A549 (cell line): ENCODE measurements around the gene EMILIN1. TPM values are rescaled to one million over a fixed set of nuclear protein-coding genes. Genes with fewer than 3 reads are reported as not detected.
A peak's percentile ranks its signal among the peaks of the same experiment; 100 is the strongest.
"Not testable (repeated sequence)": the region's sequence is repeated elsewhere in the genome, so short reads cannot be mapped to it uniquely, and the experiment has no call there.

ENCODE experiments used
- ATAC-seq, 2 experiments: fragments of 200-7000 bp in 1 of 2; fragments of >200 bp in 1 of 2; cut with Nextera tagmentation in 1 of 2; cut with Tn5 transposase in 1 of 2; 3 replicates each; pipeline versions ENCODE4 v1.8.0 to v1.9.1; 2018 to 2020; ENCODE audit warnings: mild to moderate bottlenecking in 1 of 2, moderate library complexity in 1 of 2
- CTCF ChIA-PET: fragments of 300-600 bp; sonication (Branson Sonifier 250); formaldehyde crosslinking; extraction: SDS; loops from one replicate; lab custom pipeline; 2021; ENCODE audit warnings: antibody characterized with exemption, inconsistent platforms; lab: Yijun Ruan, JAX
- POLR2A ChIA-PET: fragments of 350-600 bp; formaldehyde crosslinking; extraction: SDS; loops from one replicate; lab custom pipeline; 2021; ENCODE audit warnings: antibody characterized with exemption, inconsistent platforms; lab: Yijun Ruan, JAX
- DNase-seq, 2 experiments: peaks; one replicate each; pipeline versions ENCODE4 v3.0.0 to v3.0.0-alpha.2; 2011 to 2016; ENCODE audit warnings: low read depth in 1 of 2, low spot score in 1 of 2
- FAIRE-seq: peaks from 2 replicates; lab custom pipeline; 2011; peaks lifted over from hg19 to GRCh38; lab: Jason Lieb, UNC
- H3K27ac ChIP-seq, 2 experiments: fragments of >200 bp; sonication (Bioruptor Twin); formaldehyde crosslinking; 3 replicates each; pipeline ENCODE4 v1.5.1; 2016 to 2017
- H3K4me1 ChIP-seq: fragments of >200 bp; sonication (Bioruptor Twin); formaldehyde crosslinking; 3 replicates; pipeline ENCODE4 v1.6.1; 2016
- H3K4me2 ChIP-seq: fragments of >200 bp; sonication (Bioruptor Twin); formaldehyde crosslinking; 3 replicates; pipeline ENCODE4 v1.6.1; 2016
- H3K4me3 ChIP-seq: fragments of >200 bp; sonication (Bioruptor Twin); formaldehyde crosslinking; 3 replicates; pipeline ENCODE4 v1.5.1; 2016
- H3K9me3 ChIP-seq: fragments of >200 bp; sonication (Bioruptor Twin); formaldehyde crosslinking; 3 replicates; pipeline ENCODE4 v1.6.1; 2016
- CEBPB ChIP-seq, 2 experiments: fragments of >200 bp in 1 of 2; sonication (Bioruptor Twin) in 1 of 2; formaldehyde crosslinking in 1 of 2; IDR thresholded peaks; 2 replicates each; pipeline ENCODE4 v1.6.1; 2012 to 2016
- EP300 ChIP-seq, 2 experiments: fragments of >200 bp; sonication (Bioruptor Twin); formaldehyde crosslinking; IDR thresholded peaks; 2 replicates in 1 of 2; 3 replicates in 1 of 2; pipeline ENCODE4 v1.6.1; 2016 to 2017
- HOXA7 ChIP-seq: fragments of 250-450 bp; sonication (Bioruptor Pico); IDR thresholded peaks from 2 replicates; pipeline ENCODE4 v1.5.0; 2020; ENCODE audit warnings: mild to moderate bottlenecking, moderate library complexity
- KDM1A ChIP-seq: fragments of 200-600 bp; sonication (generic); IDR thresholded peaks from 2 replicates; pipeline ENCODE4 v1.6.1; 2016; ENCODE audit warnings: low read depth, mild to moderate bottlenecking
- MYC ChIP-seq: IDR thresholded peaks from 2 replicates; pipeline ENCODE4 v1.6.1; 2012; ENCODE audit warnings: mild to moderate bottlenecking, inconsistent platforms, low read length, improper control_type of control experiment, borderline replicate concordance
- PHF8 ChIP-seq: fragments of 200-600 bp; sonication (generic); IDR thresholded peaks from 2 replicates; pipeline ENCODE4 v1.6.1; 2016; ENCODE audit warnings: low read depth, mild to moderate bottlenecking, antibody characterized with exemption, moderate library complexity, borderline replicate concordance
- RCOR1 ChIP-seq: fragments of 150-350 bp; IDR thresholded peaks from 2 replicates; pipeline ENCODE4 v1.6.1; 2014; ENCODE audit warnings: antibody characterized with exemption, low read length, low read depth
- RFX5 ChIP-seq: fragments of 450-650 bp; IDR thresholded peaks from 2 replicates; pipeline ENCODE4 v1.7.1; 2014; ENCODE audit warnings: antibody characterized with exemption, mild to moderate bottlenecking, moderate library complexity
- RNF2 ChIP-seq: fragments of 200-600 bp; sonication (generic); IDR thresholded peaks from 2 replicates; pipeline ENCODE4 v1.6.1; 2016; ENCODE audit warnings: low read depth, mild to moderate bottlenecking, antibody characterized with exemption, moderate library complexity, borderline replicate concordance
- ZFP36 ChIP-seq: fragments of 450-650 bp; IDR thresholded peaks from 2 replicates; pipeline ENCODE4 v1.6.1; 2014; ENCODE audit warnings: borderline replicate concordance; ENCODE audit not compliant: partially characterized antibody
- ZSCAN20 ChIP-seq: fragments of 250-450 bp; sonication (Bioruptor Pico); IDR thresholded peaks from 2 replicates; pipeline ENCODE4 v1.8.0; 2022; ENCODE audit warnings: mild to moderate bottlenecking, moderate library complexity
- WGBS: methylation state at CpG from one replicate; pipeline ENCODE4 v1.1.6; 2017; ENCODE audit errors: missing lambda C conversion rate; 5-methylcytosine and 5-hydroxymethylcytosine counted together
- polyA plus RNA-seq, 4 experiments: library from polyadenylated mRNA; depleted of rRNA in 3 of 4; stranded (reverse); fragments of >200 nt; fragmentation: RNase III in 1 of 4; extraction: RNeasy Plus Mini Kit Qiagen cat#74134 plus additional on column Dnase treatment in 1 of 4; gene quantifications; 2 replicates in 3 of 4; 3 replicates in 1 of 4; pipeline ENCODE4 v1.2.3, GENCODE V29; 2011 to 2017
- TF ChIP-seq, protein P1 (sequence below): fragments of 150-350 bp; IDR thresholded peaks from 2 replicates; pipeline ENCODE4 v1.6.1; 2014; ENCODE audit warnings: low read depth, mild to moderate bottlenecking, low read length
- TF ChIP-seq, protein P2 (sequence below): fragments of 250-450 bp; sonication (Bioruptor Pico); IDR thresholded peaks from 2 replicates; pipeline ENCODE4 v1.5.0; 2020; ENCODE audit warnings: low read depth, mild to moderate bottlenecking, moderate library complexity
- TF ChIP-seq, protein P3 (sequence below): IDR thresholded peaks from 2 replicates; pipeline ENCODE4 v1.6.1; 2012

EMILIN1 gene
- polyA plus RNA-seq, 2 of the 4 experiments (the other 2 are of a cell fraction): 0.13 to 0.49 TPM

DNA sequence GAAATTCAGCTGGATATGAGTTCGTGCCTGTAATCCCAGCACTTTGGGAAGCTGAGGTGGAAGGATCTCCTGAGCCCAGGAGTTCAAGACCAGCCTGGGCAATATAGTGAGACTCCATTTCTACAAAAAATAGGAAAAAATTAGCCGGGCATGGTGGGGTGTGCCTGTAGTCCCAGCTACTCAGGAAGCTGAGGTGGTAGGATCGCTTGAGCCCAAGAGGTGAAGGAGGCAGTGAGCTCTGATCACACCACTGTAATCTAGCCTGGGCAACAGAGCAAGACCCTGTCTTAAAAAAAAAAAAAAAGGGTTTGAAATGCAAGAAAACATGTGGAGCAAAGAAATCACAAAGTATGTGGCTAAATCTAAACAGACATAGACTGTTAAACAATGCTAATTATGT lies 30.7 kb downstream of the EMILIN1 start:
- H3K4me2 ChIP-seq: no peak overlapping the region
- no peaks in the 10 kb centered on the region for H3K9me3 ChIP-seq
- TF ChIP-seq MYC: no peak
- no peak for TF ChIP-seq ZSCAN20 (CRISPR knock-in tag)
- TF ChIP-seq RCOR1: no peak
- TF ChIP-seq, protein P1, sequence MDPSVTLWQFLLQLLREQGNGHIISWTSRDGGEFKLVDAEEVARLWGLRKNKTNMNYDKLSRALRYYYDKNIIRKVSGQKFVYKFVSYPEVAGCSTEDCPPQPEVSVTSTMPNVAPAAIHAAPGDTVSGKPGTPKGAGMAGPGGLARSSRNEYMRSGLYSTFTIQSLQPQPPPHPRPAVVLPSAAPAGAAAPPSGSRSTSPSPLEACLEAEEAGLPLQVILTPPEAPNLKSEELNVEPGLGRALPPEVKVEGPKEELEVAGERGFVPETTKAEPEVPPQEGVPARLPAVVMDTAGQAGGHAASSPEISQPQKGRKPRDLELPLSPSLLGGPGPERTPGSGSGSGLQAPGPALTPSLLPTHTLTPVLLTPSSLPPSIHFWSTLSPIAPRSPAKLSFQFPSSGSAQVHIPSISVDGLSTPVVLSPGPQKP: no peak
- TF ChIP-seq, protein P2, sequence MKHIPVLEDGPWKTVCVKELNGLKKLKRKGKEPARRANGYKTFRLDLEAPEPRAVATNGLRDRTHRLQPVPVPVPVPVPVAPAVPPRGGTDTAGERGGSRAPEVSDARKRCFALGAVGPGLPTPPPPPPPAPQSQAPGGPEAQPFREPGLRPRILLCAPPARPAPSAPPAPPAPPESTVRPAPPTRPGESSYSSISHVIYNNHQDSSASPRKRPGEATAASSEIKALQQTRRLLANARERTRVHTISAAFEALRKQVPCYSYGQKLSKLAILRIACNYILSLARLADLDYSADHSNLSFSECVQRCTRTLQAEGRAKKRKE (CRISPR knock-in tag): no peak
- TF ChIP-seq CEBPB (IDR thresholded peaks at IDR 0.05): no peak
- no peak for TF ChIP-seq HOXA7 (CRISPR knock-in tag)
- TF ChIP-seq RNF2: no peak
- no peak for TF ChIP-seq PHF8
- TF ChIP-seq, protein P3, sequence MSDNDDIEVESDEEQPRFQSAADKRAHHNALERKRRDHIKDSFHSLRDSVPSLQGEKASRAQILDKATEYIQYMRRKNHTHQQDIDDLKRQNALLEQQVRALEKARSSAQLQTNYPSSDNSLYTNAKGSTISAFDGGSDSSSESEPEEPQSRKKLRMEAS: no peak
- TF ChIP-seq RFX5: no peak
- TF ChIP-seq EP300 (IDR thresholded peaks at IDR 0.05): no peak
- H3K4me3 ChIP-seq: no peak overlapping the region
- WGBS: 67% methylated on average over 3 of the region's 3 CpGs
- ChIA-PET CTCF (interaction anchor here (0.6 to 3.8 kb wide), 10 partner anchors 10 to 211 kb away, joined by 3 to 17 read pairs (median 3); partner anchors contain the start of gene ABHD1), POLR2A (no interaction called here)
- DNase-seq (no peak), ATAC-seq (no peak), FAIRE-seq (no peak)
- no peak overlapping the region for H3K27ac ChIP-seq
- H3K4me1 ChIP-seq: no peaks in the 10 kb centered on the region

DNA sequence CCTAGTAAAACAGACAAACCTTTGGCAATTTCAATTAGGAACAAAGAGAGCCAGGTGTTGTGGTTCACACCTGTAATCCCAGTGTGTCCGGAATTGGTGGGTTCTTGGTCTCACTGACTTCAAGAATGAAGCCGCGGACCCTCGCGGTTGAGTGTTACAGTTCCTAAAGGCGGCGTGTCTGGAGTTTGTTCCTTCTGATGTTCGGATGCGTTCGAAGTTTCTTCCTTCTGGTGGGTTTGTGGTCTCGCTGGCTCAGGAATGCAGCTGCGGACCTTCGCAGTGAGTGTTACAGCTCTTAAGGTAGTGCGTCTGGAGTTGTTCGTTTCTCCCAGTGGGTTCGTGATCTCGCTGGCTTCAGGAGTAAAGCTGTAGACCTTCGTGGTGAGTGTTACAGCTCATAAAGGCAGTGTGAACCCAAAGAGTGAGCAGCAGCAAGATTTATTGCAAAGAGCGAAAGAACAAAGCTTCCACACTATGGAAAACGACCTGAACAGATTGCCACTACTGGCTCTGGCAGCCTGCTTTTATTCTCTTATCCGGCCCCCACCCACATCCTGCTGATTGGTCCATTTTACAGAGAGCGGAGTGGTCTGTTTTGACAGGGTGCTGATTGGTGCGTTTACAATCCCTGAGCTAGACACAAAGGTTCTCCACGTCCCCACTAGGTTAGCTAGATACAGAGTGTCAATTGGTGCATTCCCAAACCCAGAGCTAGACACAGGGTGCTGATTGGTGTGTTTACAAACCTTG lies 32.4 kb downstream of the EMILIN1 start:
- CTCF ChIA-PET: interaction anchor here (0.5 to 2.0 kb wide), 10 partner anchors 9 to 192 kb away, joined by 3 to 7 read pairs (median 4); partner anchors contain the start of genes ABHD1 and KHK
- H3K4me3 ChIP-seq, H3K4me2 ChIP-seq, DNase-seq, FAIRE-seq, POLR2A ChIA-PET, H3K4me1 ChIP-seq, H3K27ac ChIP-seq, ATAC-seq, H3K9me3 ChIP-seq: not testable (repeated sequence)
- WGBS: 79% methylated on average over 24 of the region's 24 CpGs

DNA sequence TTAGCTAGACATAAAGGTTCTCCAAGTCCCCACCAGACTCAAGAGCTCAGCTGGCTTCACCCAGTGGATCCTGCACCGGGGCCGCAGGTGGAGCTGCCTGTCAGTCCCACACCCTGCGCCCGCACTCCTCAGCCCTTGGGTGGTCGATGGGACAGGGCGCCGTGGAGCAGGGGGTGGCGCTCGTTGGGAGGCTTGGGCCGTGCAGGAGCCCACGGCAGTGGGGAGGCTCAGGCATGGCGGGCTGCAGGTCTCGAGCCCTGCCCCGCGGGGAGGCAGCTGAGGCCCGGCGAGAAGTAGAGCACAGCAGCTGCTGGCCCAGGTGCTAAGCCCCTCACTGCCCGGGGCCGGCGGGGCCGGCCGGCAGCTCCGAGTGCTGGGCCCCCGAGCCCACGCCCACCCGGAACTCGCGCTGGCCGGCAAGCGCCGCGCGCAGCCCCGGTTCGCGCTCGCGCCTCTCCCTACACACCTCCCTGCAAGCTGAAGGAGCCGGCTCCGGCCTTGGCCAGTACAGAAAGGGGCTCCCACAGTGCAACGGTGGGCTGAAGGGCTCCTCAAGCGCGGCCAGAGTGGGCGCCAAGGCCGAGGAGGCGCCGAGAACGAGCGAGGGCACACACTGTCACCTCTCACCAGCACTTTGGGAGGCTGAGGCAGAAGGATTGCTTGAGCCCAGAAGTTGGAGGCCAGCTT lies 33.1 kb downstream of the EMILIN1 start:
- FAIRE-seq, H3K4me1 ChIP-seq, H3K9me3 ChIP-seq, POLR2A ChIA-PET, H3K4me3 ChIP-seq, H3K4me2 ChIP-seq, ATAC-seq, DNase-seq, H3K27ac ChIP-seq: not testable (repeated sequence)
- CTCF ChIA-PET: interaction anchor here (1.1 to 4.2 kb wide), 12 partner anchors 9 to 192 kb away, joined by 3 to 28 read pairs (median 4); partner anchors contain the start of genes ABHD1 and TRIM54
- 90% methylated on average over 47 of the region's 49 CpGs for WGBS

DNA sequence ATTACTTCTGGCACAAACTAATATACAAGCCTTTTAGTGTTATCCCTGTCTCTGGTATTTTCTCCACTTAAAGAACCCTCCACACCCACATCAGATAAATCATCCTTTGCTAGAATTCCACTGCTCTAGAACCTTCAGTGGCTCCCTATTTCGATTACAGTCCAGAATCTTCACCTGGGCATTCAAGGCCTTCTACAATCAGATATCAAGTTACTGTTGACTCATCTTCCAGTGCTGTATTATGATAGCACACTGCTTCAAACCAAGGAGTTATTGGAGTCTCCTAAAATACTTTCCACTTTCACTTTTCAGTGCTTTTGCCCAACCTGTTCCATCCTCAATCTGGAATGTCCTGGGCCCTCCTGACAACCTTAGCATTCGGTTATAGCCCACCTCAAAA lies 37.1 kb downstream of the EMILIN1 start:
- DNase-seq (no peak), ATAC-seq (no peak), FAIRE-seq (no peak)
- 0 out of 3 replicates have a peak, but pooled peaks cover 4% of the 10 kb centered on the region for H3K4me1 ChIP-seq
- 44% methylated on average over 2 of the region's 2 CpGs for WGBS
- H3K9me3 ChIP-seq: no peaks in the 10 kb centered on the region
- no peak overlapping the region for H3K4me3 ChIP-seq
- TF ChIP-seq HOXA7 (CRISPR knock-in tag) (no peak), KDM1A (0 out of 2 replicates have a peak, but pooled peaks have one; percentile 16), ZFP36 (peak; percentile 71)
- TF ChIP-seq, protein P3: no peak
- no peak overlapping the region for H3K4me2 ChIP-seq
- CTCF ChIA-PET: interaction anchor here (0.6 to 4.2 kb wide), 7 partner anchors 8 to 353 kb away, joined by 3 to 28 read pairs (median 6); partner anchors contain the start of genes ABHD1 and PREB
- POLR2A ChIA-PET: no interaction called here
- no peak overlapping the region for H3K27ac ChIP-seq
